Smooth muscle cell (in vitro differentiated cells): ENCODE measurements around the gene GPR132. TPM values are rescaled to one million over a fixed set of nuclear protein-coding genes. Genes with fewer than 3 reads are reported as not detected.

Experiments
- DNase-seq: peaks from one replicate; lab custom pipeline; 2025; ENCODE audit not compliant: unreplicated experiment; lab: John Stamatoyannopoulos, UW
- H2AFZ ChIP-seq: fragments of 200-600 bp; sonication (generic); 2 replicates; pipeline ENCODE4 v1.6.0; 2016; ENCODE audit warnings: antibody characterized with exemption, low read depth, mild to moderate bottlenecking
- H3F3A ChIP-seq: fragments of 200-600 bp; sonication (generic); 2 replicates; pipeline ENCODE4 v1.6.0; 2017; ENCODE audit warnings: antibody characterized with exemption, low read depth
- H3K27ac ChIP-seq: fragments of 200-600 bp; sonication (generic); 2 replicates; pipeline ENCODE4 v1.5.1; 2016; ENCODE audit warnings: low read depth, mild to moderate bottlenecking
- H3K27me3 ChIP-seq: fragments of 200-600 bp; sonication (generic); 2 replicates; pipeline ENCODE4 v1.6.1; 2016; ENCODE audit warnings: low read depth, mild to moderate bottlenecking
- H3K36me3 ChIP-seq: fragments of 200-600 bp; sonication (generic); 2 replicates; pipeline ENCODE4 v1.5.1; 2016; ENCODE audit warnings: low read depth
- H3K4me1 ChIP-seq: fragments of 200-600 bp; sonication (generic); 2 replicates; pipeline ENCODE4 v1.5.1; 2016; ENCODE audit warnings: low read depth
- H3K4me2 ChIP-seq: fragments of 200-600 bp; sonication (generic); 2 replicates; pipeline ENCODE4 v1.6.0; 2016; ENCODE audit warnings: mild to moderate bottlenecking
- H3K4me3 ChIP-seq: fragments of 200-600 bp; sonication (generic); 2 replicates; pipeline ENCODE4 v1.5.1; 2016; ENCODE audit warnings: mild to moderate bottlenecking
- H3K79me2 ChIP-seq: fragments of 200-600 bp; sonication (generic); 2 replicates; pipeline ENCODE4 v1.6.0; 2016; ENCODE audit warnings: low read depth, mild to moderate bottlenecking
- H3K9ac ChIP-seq: fragments of 200-600 bp; sonication (generic); 2 replicates; pipeline ENCODE4 v1.6.0; 2016; ENCODE audit warnings: low read depth
- H3K9me3 ChIP-seq: fragments of 200-600 bp; sonication (generic); replicated peaks from 2 replicates; pipeline ENCODE4 v1.5.1; 2016; ENCODE audit warnings: low read depth
- H4K20me1 ChIP-seq: fragments of 200-600 bp; sonication (generic); 2 replicates; pipeline ENCODE4 v1.6.0; 2016; ENCODE audit warnings: low read depth
- CTCF ChIP-seq: fragments of 200-600 bp; sonication (generic); IDR thresholded peaks from 2 replicates; pipeline ENCODE4 v1.5.1; 2017; ENCODE audit warnings: borderline replicate concordance, mild to moderate bottlenecking, antibody characterized with exemption; ENCODE audit not compliant: insufficient read depth, poor library complexity, severe bottlenecking
- WGBS: methylation state at CpG from one replicate; pipeline ENCODE4 v1.1.7; 2016; ENCODE audit warnings: low lambda C conversion rate; 5-methylcytosine and 5-hydroxymethylcytosine counted together
- polyA plus RNA-seq: library from polyadenylated mRNA; unstranded; fragments of >200 nt; fragmentation: Nextera tagmentation; extraction: Ambion mirVana; gene quantifications from 2 replicates; pipeline ENCODE4 v1.2.1, GENCODE V29; 2016
- total RNA-seq: library from RNA; depleted of rRNA; stranded (reverse); fragments of >200 nt; gene quantifications from 2 replicates; pipeline ENCODE4 v1.2.3, GENCODE V29; 2014

GPR132 gene
- total and polyA plus RNA-seq, 2 experiments from 2014 or later, result 0.18 to 0.62 TPM

GRCh38 chr14:105013150-105013785, 52.0 kb downstream of the GPR132 start:
- Histone ChIP-seq H4K20me1 (peaks cover 91% of the 10 kb centered on the region), H3K4me1 (peaks cover 10% of the 10 kb centered on the region), H3K9ac (no peak overlapping the region), H3F3A (no peaks in the 10 kb centered on the region), H3K36me3 (no peaks in the 10 kb centered on the region), H3K27me3 (no peaks in the 10 kb centered on the region), H3K4me3 (no peak overlapping the region), H3K27ac (no peak overlapping the region), H2AFZ (no peak overlapping the region), H3K79me2 (peaks cover 83% of the 10 kb centered on the region), H3K9me3 (no peaks in the 10 kb centered on the region), H3K4me2 (no peak overlapping the region)
- no peak for DNase-seq
- TF ChIP-seq CTCF, result no peak
- 84% methylated on average over 8 of the region's 8 CpGs for WGBS

- Histone ChIP-seq H3K4me1 (peaks cover 4% of the 10 kb centered on the region), H3K9me3 (no peaks in the 10 kb centered on the region), H3K27me3 (no peaks in the 10 kb centered on the region), H4K20me1 (peaks cover 82% of the 10 kb centered on the region), H3K9ac (no peak overlapping the region), H3K79me2 (peaks cover 74% of the 10 kb centered on the region), H3K27ac (no peak overlapping the region), H3F3A (no peaks in the 10 kb centered on the region), H3K36me3 (no peaks in the 10 kb centered on the region), H3K4me2 (no peak overlapping the region), H3K4me3 (no peak overlapping the region), H2AFZ (no peak overlapping the region)
- 94% methylated on average over 22 of the region's 23 CpGs for WGBS
- no peak for TF ChIP-seq CTCF
- no peak for DNase-seq
These were observed 52.9 kb downstream of the GPR132 start for GRCh38 chr14:105012171-105012985.

- Histone ChIP-seq H3K9me3 (no peaks in the 10 kb centered on the region), H3K4me1 (peaks cover 4% of the 10 kb centered on the region), H3K79me2 (peaks cover 64% of the 10 kb centered on the region), H3F3A (no peaks in the 10 kb centered on the region), H3K4me3 (no peak overlapping the region), H3K36me3 (no peaks in the 10 kb centered on the region), H4K20me1 (peaks cover 73% of the 10 kb centered on the region), H3K27me3 (no peaks in the 10 kb centered on the region), H3K9ac (no peak overlapping the region), H3K27ac (no peak overlapping the region), H3K4me2 (no peak overlapping the region), H2AFZ (no peak overlapping the region)
- no peak for DNase-seq
- 96% methylated on average over 29 of the region's 29 CpGs for WGBS
- no peak for TF ChIP-seq CTCF
These were observed 53.8 kb downstream of the GPR132 start for GRCh38 chr14:105011312-105011990.
